ENCODE measurements around the gene GHR. TPM values are rescaled to one million over a fixed set of nuclear protein-coding genes. Genes with fewer than 3 reads are reported as not detected.

GHR gene
- total and polyA plus RNA-seq, 4 experiments from 2014 or later = not detected

DNA sequence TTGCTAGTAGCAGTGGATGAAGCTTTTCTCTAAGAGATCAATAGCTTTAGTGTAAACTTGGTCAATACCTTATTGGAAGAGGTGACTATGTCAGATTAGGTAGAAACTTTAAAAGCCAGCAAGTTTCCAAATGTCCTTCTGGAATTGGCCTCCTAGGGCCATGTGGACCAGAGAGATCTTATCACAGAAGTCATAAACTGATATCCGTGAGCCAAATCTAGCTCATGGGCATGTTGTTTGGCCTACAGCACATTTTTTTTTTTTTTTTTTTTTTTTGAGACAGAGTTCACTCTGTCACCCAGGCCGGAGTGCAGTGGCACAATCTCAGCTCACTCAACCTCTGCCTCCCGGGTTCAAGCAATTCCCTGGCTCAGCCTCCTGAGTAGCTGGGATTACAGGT lies 175.9 kb downstream of the GHR start:
- Mint-ChIP-seq H3K4me3 (no peak overlapping the region), H3K27ac (no peak overlapping the region), H3K4me1 (peaks cover 0 to 1% (median 0%) of the 10 kb centered on the region in 4 donors), H3K9me3 (peaks cover 0 to 1% (median 0%) of the 10 kb centered on the region in 8 donors), H3K27me3 (no peaks in the 10 kb centered on the region), H3K36me3 (no peaks in the 10 kb centered on the region)
- intact Hi-C loops (cut with micrococcal nuclease) = no loop called here
- Histone ChIP-seq H3K27ac (ENCODE audit: low read depth, low read length) (no peak overlapping the region), H3K36me3 (ENCODE audit: insufficient read depth, low read length) (no peaks in the 10 kb centered on the region), H3K9me3 (ENCODE audit: control insufficient read depth in 1 of 2, low read length in 2 of 2) (no peaks in the 10 kb centered on the region), H3K27me3 (ENCODE audit: insufficient read depth, low read length) (no peaks in the 10 kb centered on the region), H3K4me3 (ENCODE audit: low read length in 2 of 2) (no peak overlapping the region), H3K4me1 (ENCODE audit: insufficient read depth, low read length) (no peaks in the 10 kb centered on the region)
- ChIA-PET CTCF (ENCODE audit: partially characterized antibody) (interaction anchor here (1.2 to 1.3 kb wide), 2 partner anchors 11 to 169 kb away, joined by 3 read pairs; no protein-coding TSS in a partner anchor), POLR2A (ENCODE audit: partially characterized antibody) (no interaction called here)
- DNase-seq = no peak

- Mint-ChIP-seq H3K4me1 (peaks cover 0 to 1% (median 0%) of the 10 kb centered on the region in 4 donors), H3K9me3 (peaks cover 0 to 1% (median 0%) of the 10 kb centered on the region in 8 donors), H3K27ac (no peak overlapping the region), H3K4me3 (no peak overlapping the region), H3K36me3 (no peaks in the 10 kb centered on the region), H3K27me3 (no peaks in the 10 kb centered on the region)
- no peak overlapping the region for H3K27ac ChIP-seq (ENCODE audit: low read depth, low read length)
- no peaks in the 10 kb centered on the region for H3K36me3 ChIP-seq (ENCODE audit: insufficient read depth, low read length)
- H3K4me3 ChIP-seq (ENCODE audit: low read length in 2 of 2) = no peak overlapping the region
- DNase-seq = no peak
- no peaks in the 10 kb centered on the region for H3K4me1 ChIP-seq (ENCODE audit: insufficient read depth, low read length)
- CTCF ChIA-PET (ENCODE audit: partially characterized antibody) = interaction anchor here (1.2 to 1.3 kb wide), 2 partner anchors 12 to 167 kb away, joined by 3 read pairs; no protein-coding TSS in a partner anchor
- no peaks in the 10 kb centered on the region for H3K9me3 ChIP-seq (ENCODE audit: control insufficient read depth in 1 of 2, low read length in 2 of 2)
- H3K27me3 ChIP-seq (ENCODE audit: insufficient read depth, low read length) = no peaks in the 10 kb centered on the region
- POLR2A ChIA-PET (ENCODE audit: partially characterized antibody) = no interaction called here
- intact Hi-C loops (cut with micrococcal nuclease) = no loop called here
These were observed 177.2 kb downstream of the GHR start for GRCh38 chr5:42600441-42600840.

- no peak overlapping the region for H3K4me3 Mint-ChIP-seq
- no peaks in the 10 kb centered on the region for H3K4me1 Mint-ChIP-seq
- no peaks in the 10 kb centered on the region for H3K27me3 ChIP-seq (ENCODE audit: insufficient read depth, low read length)
- intact Hi-C loops (cut with micrococcal nuclease) = no loop called here
- no peaks in the 10 kb centered on the region for H3K36me3 Mint-ChIP-seq
- no peak overlapping the region for H3K27ac Mint-ChIP-seq
- no peaks in the 10 kb centered on the region for H3K4me1 ChIP-seq (ENCODE audit: insufficient read depth, low read length)
- DNase-seq = no peak
- H3K4me3 ChIP-seq (ENCODE audit: low read length in 2 of 2) = no peak overlapping the region
- H3K9me3 Mint-ChIP-seq = peaks cover 0 to 3% (median 0%) of the 10 kb centered on the region in 8 donors
- no peaks in the 10 kb centered on the region for H3K9me3 ChIP-seq (ENCODE audit: control insufficient read depth in 1 of 2, low read length in 2 of 2)
- no peaks in the 10 kb centered on the region for H3K36me3 ChIP-seq (ENCODE audit: insufficient read depth, low read length)
- POLR2A ChIA-PET (ENCODE audit: partially characterized antibody) = no interaction called here
- peaks cover 2 to 15% of the 10 kb centered on the region in 2 donors for H3K27me3 Mint-ChIP-seq
- H3K27ac ChIP-seq (ENCODE audit: low read depth, low read length) = no peak overlapping the region
- CTCF ChIA-PET (ENCODE audit: partially characterized antibody) = interaction anchor here (0.7 to 2.2 kb wide), 2 partner anchors 10 to 19 kb away, joined by 3 to 15 read pairs; no protein-coding TSS in a partner anchor
These were observed 181.0 kb downstream of the GHR start for GRCh38 chr5:42604171-42604711.

DNA sequence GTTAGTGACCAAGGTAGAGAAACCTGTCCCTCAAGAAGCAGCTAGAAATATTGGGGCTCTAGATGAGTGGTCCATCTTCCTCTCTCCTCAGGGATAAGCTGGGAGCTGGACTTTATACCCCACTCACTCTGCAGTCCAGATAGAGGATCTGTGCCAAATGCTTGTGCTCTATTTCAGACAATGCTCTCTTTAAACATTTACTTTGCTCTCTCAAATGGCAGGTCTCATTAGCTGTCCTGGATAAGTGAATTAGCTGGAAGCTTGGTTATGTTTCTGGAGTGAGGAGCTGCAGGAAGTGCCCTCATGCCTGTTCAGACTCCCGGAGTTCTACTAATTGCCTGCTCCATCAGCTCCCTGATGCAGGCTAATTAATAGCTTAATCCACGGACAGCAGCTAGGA lies 182.3 kb downstream of the GHR start:
- no peak for DNase-seq
- intact Hi-C loops (cut with micrococcal nuclease) = no loop called here
- no peaks in the 10 kb centered on the region for H3K4me1 Mint-ChIP-seq
- no peak overlapping the region for H3K27ac ChIP-seq (ENCODE audit: low read depth, low read length)
- H3K9me3 ChIP-seq (ENCODE audit: control insufficient read depth in 1 of 2, low read length in 2 of 2) = no peaks in the 10 kb centered on the region
- no peak overlapping the region for H3K4me3 Mint-ChIP-seq
- no peak overlapping the region for H3K27ac Mint-ChIP-seq
- H3K9me3 Mint-ChIP-seq = peaks cover 0 to 3% (median 0%) of the 10 kb centered on the region in 8 donors
- no peaks in the 10 kb centered on the region for H3K4me1 ChIP-seq (ENCODE audit: insufficient read depth, low read length)
- POLR2A ChIA-PET (ENCODE audit: partially characterized antibody) = no interaction called here
- no peaks in the 10 kb centered on the region for H3K36me3 ChIP-seq (ENCODE audit: insufficient read depth, low read length)
- H3K36me3 Mint-ChIP-seq = no peaks in the 10 kb centered on the region
- H3K27me3 ChIP-seq (ENCODE audit: insufficient read depth, low read length) = no peaks in the 10 kb centered on the region
- H3K4me3 ChIP-seq (ENCODE audit: low read length in 2 of 2) = no peak overlapping the region
- H3K27me3 Mint-ChIP-seq = peaks cover 4 to 15% of the 10 kb centered on the region in 2 donors
- CTCF ChIA-PET (ENCODE audit: partially characterized antibody) = interaction anchor here (1.6 to 2.2 kb wide), 2 partner anchors 17 to 21 kb away, joined by 4 to 15 read pairs; no protein-coding TSS in a partner anchor

- no peaks in the 10 kb centered on the region for H3K27me3 ChIP-seq (ENCODE audit: insufficient read depth, low read length)
- intact Hi-C loops (cut with micrococcal nuclease) = no loop called here
- peaks cover 4 to 15% of the 10 kb centered on the region in 2 donors for H3K27me3 Mint-ChIP-seq
- ChIA-PET POLR2A (ENCODE audit: partially characterized antibody) (no interaction called here), CTCF (ENCODE audit: partially characterized antibody) (interaction anchor here (0.8 to 2.2 kb wide), 3 partner anchors 15 to 22 kb away, joined by 3 to 15 read pairs (median 4); no protein-coding TSS in a partner anchor)
- H3K27ac Mint-ChIP-seq = no peak overlapping the region
- H3K4me1 ChIP-seq (ENCODE audit: insufficient read depth, low read length) = no peaks in the 10 kb centered on the region
- peaks cover 0 to 4% (median 0%) of the 10 kb centered on the region in 8 donors for H3K9me3 Mint-ChIP-seq
- H3K4me1 Mint-ChIP-seq = no peaks in the 10 kb centered on the region
- H3K36me3 ChIP-seq (ENCODE audit: insufficient read depth, low read length) = no peaks in the 10 kb centered on the region
- H3K36me3 Mint-ChIP-seq = no peaks in the 10 kb centered on the region
- H3K27ac ChIP-seq (ENCODE audit: low read depth, low read length) = no peak overlapping the region
- no peaks in the 10 kb centered on the region for H3K9me3 ChIP-seq (ENCODE audit: control insufficient read depth in 1 of 2, low read length in 2 of 2)
- no peak overlapping the region for H3K4me3 ChIP-seq (ENCODE audit: low read length in 2 of 2)
- H3K4me3 Mint-ChIP-seq = no peak overlapping the region
- no peak for DNase-seq
These were observed 183.2 kb downstream of the GHR start for GRCh38 chr5:42606464-42606869.

- DNase-seq = no peak
These were observed 188.2 kb downstream of the GHR start for GRCh38 chr5:42611437-42611836.

DNA sequence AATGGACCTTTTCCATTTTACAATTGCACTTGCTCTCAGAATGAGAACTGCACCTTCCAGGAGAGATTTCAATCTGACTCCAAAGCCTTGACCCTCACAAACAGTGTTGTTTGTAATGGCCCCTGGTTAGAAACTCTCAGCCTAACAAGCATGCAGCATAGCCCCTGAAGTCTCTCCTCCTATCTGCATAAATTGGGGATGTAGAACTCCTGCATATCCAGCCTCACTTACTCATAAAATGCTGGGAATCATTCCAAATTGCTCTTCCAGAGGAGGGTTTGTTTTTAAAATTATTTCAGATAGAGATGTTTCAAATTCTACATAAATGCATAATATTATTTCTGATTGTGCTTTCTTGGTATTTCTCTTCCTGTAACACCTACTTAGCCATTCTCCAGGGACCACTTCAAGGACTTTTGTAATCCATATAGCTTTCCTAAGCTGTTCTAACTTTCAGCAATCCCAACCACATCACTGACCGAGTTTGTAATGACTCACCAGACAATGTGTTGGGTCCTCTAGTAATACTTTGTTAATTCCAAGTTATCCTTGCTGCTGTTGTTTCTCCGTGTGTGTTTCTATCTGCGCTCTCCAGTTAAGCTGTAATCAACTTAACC lies 189.6 kb downstream of the GHR start:
- H3K36me3 Mint-ChIP-seq = no peaks in the 10 kb centered on the region
- Histone ChIP-seq H3K27me3 (ENCODE audit: insufficient read depth, low read length) (no peaks in the 10 kb centered on the region), H3K9me3 (ENCODE audit: control insufficient read depth in 1 of 2, low read length in 2 of 2) (no peaks in the 10 kb centered on the region), H3K36me3 (ENCODE audit: insufficient read depth, low read length) (no peaks in the 10 kb centered on the region), H3K4me3 (ENCODE audit: low read length in 2 of 2) (no peak overlapping the region), H3K4me1 (ENCODE audit: insufficient read depth, low read length) (no peaks in the 10 kb centered on the region), H3K27ac (ENCODE audit: low read depth, low read length) (no peak overlapping the region)
- no peaks in the 10 kb centered on the region for H3K4me1 Mint-ChIP-seq
- POLR2A ChIA-PET (ENCODE audit: partially characterized antibody) = no interaction called here
- no peak overlapping the region for H3K4me3 Mint-ChIP-seq
- H3K27me3 Mint-ChIP-seq = peaks cover 12 to 19% of the 10 kb centered on the region in 2 donors
- no peak overlapping the region for H3K27ac Mint-ChIP-seq
- H3K9me3 Mint-ChIP-seq = peaks cover 0 to 1% (median 0%) of the 10 kb centered on the region in 8 donors
- CTCF ChIA-PET (ENCODE audit: partially characterized antibody) = no interaction called here
- no peak for DNase-seq
- intact Hi-C loops (cut with micrococcal nuclease) = no loop called here

More at GRCh38 chr5:42611437-42611836, 188.2 kb downstream of the GHR start:
- POLR2A ChIA-PET (ENCODE audit: partially characterized antibody) = no interaction called here
- no peaks in the 10 kb centered on the region for H3K4me1 ChIP-seq (ENCODE audit: insufficient read depth, low read length)
- CTCF ChIA-PET (ENCODE audit: partially characterized antibody) = no interaction called here
- Mint-ChIP-seq H3K4me3 (no peak overlapping the region), H3K36me3 (no peaks in the 10 kb centered on the region), H3K27ac (no peak overlapping the region), H3K27me3 (peaks cover 12 to 24% of the 10 kb centered on the region in 2 donors), H3K4me1 (no peaks in the 10 kb centered on the region), H3K9me3 (peaks cover 0 to 1% (median 0%) of the 10 kb centered on the region in 8 donors)
- H3K9me3 ChIP-seq (ENCODE audit: control insufficient read depth in 1 of 2, low read length in 2 of 2) = no peaks in the 10 kb centered on the region
- intact Hi-C loops (cut with micrococcal nuclease) = no loop called here
- H3K27ac ChIP-seq (ENCODE audit: low read depth, low read length) = no peak overlapping the region
- H3K27me3 ChIP-seq (ENCODE audit: insufficient read depth, low read length) = no peaks in the 10 kb centered on the region
- no peak overlapping the region for H3K4me3 ChIP-seq (ENCODE audit: low read length in 2 of 2)
- H3K36me3 ChIP-seq (ENCODE audit: insufficient read depth, low read length) = no peaks in the 10 kb centered on the region

Data from CD4-positive, alpha-beta memory T cell (primary cell).